Colonic mucosa (tissue), 4 donors: ENCODE data around the gene DNM3. TPM values are rescaled to one million over a fixed set of nuclear protein-coding genes. Genes with fewer than 3 reads are reported as not detected.

Experiments used
- DNase-seq: peaks from one replicate; pipeline ENCODE4 v3.0.0-alpha.2; 2020
- H3K27ac ChIP-seq: fragments of 200-600 bp; one replicate; pipeline ENCODE4 v1.8.0; 2021
- H3K27me3 ChIP-seq: fragments of 200-600 bp; one replicate; pipeline ENCODE4 v1.8.0; 2021
- H3K36me3 ChIP-seq: fragments of 200-600 bp; one replicate; pipeline ENCODE4 v1.8.0; 2021
- H3K4me1 ChIP-seq: fragments of 200-600 bp; one replicate; pipeline ENCODE4 v1.8.0; 2021; ENCODE audit warnings: mild to moderate bottlenecking
- H3K4me3 ChIP-seq: fragments of 200-600 bp; one replicate; pipeline ENCODE4 v1.8.0; 2021
- H3K9ac ChIP-seq, 2 donors: one replicate each; pipeline ENCODE4 v1.7.0; 2013; ENCODE audit warnings: control low read depth in 2 of 2, low read depth in 2 of 2, low read length in 2 of 2
- H3K9me3 ChIP-seq: fragments of 200-600 bp; one replicate; pipeline ENCODE4 v1.8.0; 2021
- CTCF ChIP-seq: fragments of 200-600 bp; IDR thresholded peaks from one replicate; pipeline ENCODE4 v1.8.0; 2022; ENCODE audit warnings: antibody characterized with exemption, mild to moderate bottlenecking
- intact Hi-C: fragments of 100-400 bp; cut with DNase I; formaldehyde crosslinking; loops from one replicate; pipeline ENCODE4 v1.14.1; 2022
- total RNA-seq, 2 donors: library from RNA; stranded (reverse); fragmentation: NEBNext Ultra II Directional in 1 of 2; extraction: Animal tissue kit (Norgen Biotek cat#: 25700) in 1 of 2; gene quantifications; one replicate each; pipeline ENCODE4 v1.2.1, GENCODE V29; 2021
- donor health status: healthy.
- donor health status: DM: no; HTN: no; CAD: no.
- donor health status: DM: no; HTN: no; CAD: no.

The DNM3 gene
- total RNA-seq, 2 donors from 2014 or later = 1.7 to 2.6 TPM

DNA sequence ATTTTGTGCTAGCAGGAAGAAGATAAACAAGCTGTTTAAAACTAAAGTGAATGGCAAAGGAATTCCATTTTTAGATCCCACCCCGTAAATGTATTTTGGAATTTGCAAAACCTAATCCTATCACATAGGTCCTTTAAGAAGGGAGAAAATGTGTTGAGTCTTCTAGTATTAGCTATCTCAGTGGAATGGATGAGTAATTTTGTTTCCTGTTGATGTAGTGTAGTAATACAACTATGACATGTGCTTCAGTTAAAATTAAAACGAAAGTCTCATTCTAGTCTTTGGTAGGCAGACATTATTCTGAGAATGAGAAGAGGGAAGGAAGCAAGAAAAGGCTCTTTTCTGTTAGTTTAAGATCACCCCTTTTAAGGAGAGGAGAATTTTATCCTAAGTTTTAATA lies 313.3 kb downstream of the DNM3 start:
- Histone ChIP-seq H3K27ac (peak overlapping the region; percentile 31), H3K4me1 (no peaks in the 10 kb centered on the region)
- no peak for DNase-seq

GRCh38 chr1:172155766-172156165 lies 314.5 kb downstream of the DNM3 start:
- H3K4me1 ChIP-seq = no peaks in the 10 kb centered on the region
- H3K27me3 ChIP-seq = no peaks in the 10 kb centered on the region
- no peak overlapping the region for H3K4me3 ChIP-seq
- no peak for TF ChIP-seq CTCF
- no peaks in the 10 kb centered on the region for H3K36me3 ChIP-seq
- H3K27ac ChIP-seq = no peak overlapping the region
- no peak overlapping the region for H3K9ac ChIP-seq
- intact Hi-C loops = no loop called here
- no peak for DNase-seq
- H3K9me3 ChIP-seq = no peaks in the 10 kb centered on the region

More for the DNA sequence above, 313.3 kb downstream of the DNM3 start:
- no peak overlapping the region for H3K4me3 ChIP-seq
- no peaks in the 10 kb centered on the region for H3K36me3 ChIP-seq
- no peaks in the 10 kb centered on the region for H3K9me3 ChIP-seq
- no peak for TF ChIP-seq CTCF
- H3K9ac ChIP-seq = no peak overlapping the region
- no peaks in the 10 kb centered on the region for H3K27me3 ChIP-seq
- intact Hi-C loops = no loop called here

GRCh38 chr1:172162236-172162635 lies 320.9 kb downstream of the DNM3 start:
- intact Hi-C loops = no loop called here

GRCh38 chr1:172163498-172164215 lies 322.4 kb downstream of the DNM3 start:
- Histone ChIP-seq H3K9ac (no peak overlapping the region), H3K4me3 (no peak overlapping the region), H3K27me3 (no peaks in the 10 kb centered on the region), H3K27ac (no peak overlapping the region), H3K4me1 (no peaks in the 10 kb centered on the region), H3K36me3 (no peaks in the 10 kb centered on the region), H3K9me3 (no peaks in the 10 kb centered on the region)
- DNase-seq = no peak
- no peak for TF ChIP-seq CTCF
- intact Hi-C loops = no loop called here

More at GRCh38 chr1:172162236-172162635, 320.9 kb downstream of the DNM3 start:
- DNase-seq = no peak
- Histone ChIP-seq H3K27me3 (no peaks in the 10 kb centered on the region), H3K36me3 (no peaks in the 10 kb centered on the region), H3K4me1 (no peaks in the 10 kb centered on the region), H3K9ac (no peak overlapping the region), H3K27ac (no peak overlapping the region), H3K4me3 (no peak overlapping the region), H3K9me3 (no peaks in the 10 kb centered on the region)
- TF ChIP-seq CTCF = no peak

DNA sequence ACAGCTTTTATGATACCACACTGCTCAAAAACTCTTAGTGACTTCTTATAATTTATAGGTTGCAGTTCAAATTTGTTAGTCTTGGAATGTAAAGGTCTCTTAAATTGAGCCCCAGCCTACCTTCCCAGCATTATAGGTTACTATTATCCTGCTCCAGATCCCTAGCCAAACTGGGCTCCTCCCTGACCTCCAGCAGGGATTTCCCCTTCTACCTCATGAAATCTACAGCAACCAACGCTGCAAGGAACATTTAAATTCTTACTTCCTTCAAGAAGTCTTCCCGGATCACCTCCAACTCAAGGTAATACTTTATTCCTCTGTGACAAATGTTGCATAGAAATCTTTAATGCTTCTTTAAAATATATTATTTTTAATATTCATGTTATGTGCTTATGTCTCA lies 324.1 kb downstream of the DNM3 start:
- Histone ChIP-seq H3K9ac (no peak overlapping the region), H3K27ac (no peak overlapping the region), H3K9me3 (no peaks in the 10 kb centered on the region), H3K4me3 (no peak overlapping the region), H3K27me3 (no peaks in the 10 kb centered on the region), H3K4me1 (no peaks in the 10 kb centered on the region), H3K36me3 (no peaks in the 10 kb centered on the region)
- no peak for DNase-seq
- TF ChIP-seq CTCF = no peak
- intact Hi-C loops = no loop called here
